Glomerular endothelial cell (primary cell): ENCODE measurements around the gene GCAT. TPM values are rescaled to one million over a fixed set of nuclear protein-coding genes. Genes with fewer than 3 reads are reported as not detected.

Experiments
- DNase-seq: peaks from one replicate; pipeline ENCODE4 v3.0.0-alpha.2; 2011; ENCODE audit warnings: low read depth, low spot score; ENCODE audit errors: extremely low read depth
- total RNA-seq: library from RNA; depleted of rRNA; stranded (reverse); fragments of >200 nt; gene quantifications from 2 replicates; pipeline ENCODE4 v1.2.3, GENCODE V29; 2015

GCAT gene
- total RNA-seq = 13.0 and 32.9 TPM in 2 replicates

- DNase-seq = no peak
Measured at GRCh38 chr22:37807410-37808293, at the start of gene GCAT. TSS of gene GCAT (plus strand) at chr22:37807934. CDS start at chr22:37807968, 34 bp downstream.

- DNase-seq = no peak
Measured at GRCh38 chr22:37758694-37759093, 49.0 kb upstream of the GCAT start.

- no peak for DNase-seq
Measured at GRCh38 chr22:37759281-37759680, 48.5 kb upstream of the GCAT start.

GRCh38 chr22:37760152-37760551 is 47.6 kb upstream of the GCAT start:
- no peak for DNase-seq

GRCh38 chr22:37762389-37762836 is 45.3 kb upstream of the GCAT start:
- DNase-seq = no peak

- no peak for DNase-seq
Measured at GRCh38 chr22:37763012-37763411, 44.7 kb upstream of the GCAT start.

GRCh38 chr22:37763652-37764051 is 44.1 kb upstream of the GCAT start:
- no peak for DNase-seq

GRCh38 chr22:37764622-37765021 is 43.1 kb upstream of the GCAT start:
- no peak for DNase-seq

- DNase-seq = no peak
Measured at GRCh38 chr22:37765498-37765897, 42.2 kb upstream of the GCAT start.

- DNase-seq = no peak
Measured at GRCh38 chr22:37765953-37766576, 41.7 kb upstream of the GCAT start.

GRCh38 chr22:37768273-37768672 is 39.5 kb upstream of the GCAT start:
- DNase-seq = no peak

- DNase-seq = no peak
Measured at GRCh38 chr22:37769056-37769455, 38.7 kb upstream of the GCAT start.

- DNase-seq = no peak
Measured at GRCh38 chr22:37771081-37771480, 36.7 kb upstream of the GCAT start.

- DNase-seq = no peak
Measured at GRCh38 chr22:37771702-37772427, 35.9 kb upstream of the GCAT start.

- no peak for DNase-seq
Measured at GRCh38 chr22:37774728-37775127, 33.0 kb upstream of the GCAT start.

GRCh38 chr22:37775785-37776638 is 31.7 kb upstream of the GCAT start:
- DNase-seq = no peak

- DNase-seq = no peak
Measured at GRCh38 chr22:37776639-37777005, 31.1 kb upstream of the GCAT start.

- DNase-seq = no peak
Measured at GRCh38 chr22:37777122-37777687, 30.5 kb upstream of the GCAT start.

- no peak for DNase-seq
Measured at GRCh38 chr22:37778370-37779009, 29.2 kb upstream of the GCAT start.
